Measurements from ENCODE around the gene SNX5. TPM values are rescaled to one million over a fixed set of nuclear protein-coding genes. Genes with fewer than 3 reads are reported as not detected.

Gene SNX5
- total RNA-seq, 1 donor from 2014 or later, result 82.5 TPM

DNA sequence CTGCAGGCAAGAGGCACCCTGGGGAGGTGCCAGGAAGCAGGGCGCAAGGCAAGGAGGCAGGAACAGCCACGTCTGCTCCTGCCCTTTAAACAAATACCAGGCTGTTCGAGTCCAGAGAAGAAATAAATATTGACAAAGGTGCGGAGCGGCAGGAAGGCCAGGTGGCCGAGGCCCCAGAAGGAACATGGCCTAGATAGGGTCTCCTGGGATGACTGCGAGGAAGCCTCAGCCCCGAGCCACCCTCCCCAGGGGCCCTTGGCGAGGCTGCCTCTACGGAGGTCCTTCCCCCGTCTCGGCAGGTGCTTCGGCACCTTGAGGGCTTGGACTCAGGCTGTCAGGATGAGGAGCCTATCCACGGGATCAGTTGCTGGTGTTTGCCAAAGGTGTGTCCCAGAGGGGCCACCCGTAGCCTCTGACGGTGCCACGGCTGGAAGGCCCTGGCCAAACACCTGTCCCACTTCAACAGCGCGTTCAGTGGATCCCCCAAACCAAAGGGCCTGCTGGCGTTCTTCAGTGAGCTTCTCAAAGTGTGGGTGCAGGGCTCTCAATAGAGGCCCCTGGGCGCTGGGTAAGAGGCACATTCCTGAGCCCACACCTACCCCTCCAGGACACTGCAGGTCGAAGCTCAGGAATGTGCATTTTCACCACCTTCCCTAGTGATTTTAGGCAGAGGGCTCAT lies 39.8 kb downstream of the SNX5 start:
- Mint-ChIP-seq H3K4me3 (ENCODE audit: unreplicated experiment) (no peak overlapping the region), H3K36me3 (ENCODE audit: low read depth) (peaks cover 4% of the 10 kb centered on the region), H3K9me3 (ENCODE audit: low read depth) (peaks cover 3% of the 10 kb centered on the region), H3K27ac (ENCODE audit: unreplicated experiment) (peak overlapping the region; percentile 41), H3K27me3 (ENCODE audit: low read depth) (no peaks in the 10 kb centered on the region), H3K4me1 (ENCODE audit: low read depth) (peaks cover 38% of the 10 kb centered on the region)
- DNase-seq (ENCODE audit: low spot score), result no peak
- TF ChIP-seq, protein P1, sequence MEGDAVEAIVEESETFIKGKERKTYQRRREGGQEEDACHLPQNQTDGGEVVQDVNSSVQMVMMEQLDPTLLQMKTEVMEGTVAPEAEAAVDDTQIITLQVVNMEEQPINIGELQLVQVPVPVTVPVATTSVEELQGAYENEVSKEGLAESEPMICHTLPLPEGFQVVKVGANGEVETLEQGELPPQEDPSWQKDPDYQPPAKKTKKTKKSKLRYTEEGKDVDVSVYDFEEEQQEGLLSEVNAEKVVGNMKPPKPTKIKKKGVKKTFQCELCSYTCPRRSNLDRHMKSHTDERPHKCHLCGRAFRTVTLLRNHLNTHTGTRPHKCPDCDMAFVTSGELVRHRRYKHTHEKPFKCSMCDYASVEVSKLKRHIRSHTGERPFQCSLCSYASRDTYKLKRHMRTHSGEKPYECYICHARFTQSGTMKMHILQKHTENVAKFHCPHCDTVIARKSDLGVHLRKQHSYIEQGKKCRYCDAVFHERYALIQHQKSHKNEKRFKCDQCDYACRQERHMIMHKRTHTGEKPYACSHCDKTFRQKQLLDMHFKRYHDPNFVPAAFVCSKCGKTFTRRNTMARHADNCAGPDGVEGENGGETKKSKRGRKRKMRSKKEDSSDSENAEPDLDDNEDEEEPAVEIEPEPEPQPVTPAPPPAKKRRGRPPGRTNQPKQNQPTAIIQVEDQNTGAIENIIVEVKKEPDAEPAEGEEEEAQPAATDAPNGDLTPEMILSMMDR (IDR thresholded peaks at IDR 0.05), result no peak

DNA sequence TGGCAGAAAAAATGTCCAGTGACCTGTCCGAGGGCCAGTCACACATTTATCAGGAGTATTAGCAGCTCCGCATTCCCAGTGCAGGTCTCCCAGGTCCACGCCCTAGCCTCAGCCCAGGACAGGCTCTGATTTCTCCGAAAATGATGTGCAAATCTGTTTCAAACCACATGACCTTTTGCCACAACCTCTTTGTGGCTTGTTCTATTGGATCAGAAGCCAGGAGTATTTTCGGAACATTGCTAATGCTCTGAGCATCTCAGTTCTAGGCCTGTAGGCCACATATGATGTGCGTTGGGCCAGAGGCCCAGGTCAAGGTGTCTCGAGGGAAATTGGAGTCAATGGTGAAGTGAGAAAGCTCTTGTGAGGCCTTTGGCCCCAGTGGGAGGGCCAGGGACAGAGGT lies 40.4 kb downstream of the SNX5 start:
- TF ChIP-seq, protein P1 (IDR thresholded peaks at IDR 0.05), result no peak
- Mint-ChIP-seq H3K4me1 (ENCODE audit: low read depth) (peaks cover 32% of the 10 kb centered on the region), H3K27me3 (ENCODE audit: low read depth) (no peaks in the 10 kb centered on the region), H3K27ac (ENCODE audit: unreplicated experiment) (peak overlapping the region; percentile 41), H3K4me3 (ENCODE audit: unreplicated experiment) (no peak overlapping the region), H3K36me3 (ENCODE audit: low read depth) (peaks cover 4% of the 10 kb centered on the region), H3K9me3 (ENCODE audit: low read depth) (peaks cover 3% of the 10 kb centered on the region)
- no peak for DNase-seq (ENCODE audit: low spot score)

DNA sequence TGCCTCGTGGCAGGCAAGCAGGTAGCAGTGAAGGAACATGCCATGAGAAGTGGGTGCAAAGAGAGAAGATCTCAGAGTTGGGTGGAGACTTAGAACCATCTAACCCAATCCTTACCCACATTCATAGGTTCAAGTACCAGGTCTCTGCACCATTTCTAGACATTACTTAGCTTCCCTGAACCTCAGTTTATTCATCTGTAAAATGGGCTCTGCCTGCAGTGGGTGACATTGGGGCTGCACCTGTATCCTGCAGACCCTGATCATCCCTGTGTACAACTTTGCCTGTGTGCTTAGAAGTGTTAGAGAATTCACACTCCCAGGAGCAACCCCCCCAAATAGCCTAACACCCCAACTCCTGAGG lies 42.7 kb downstream of the SNX5 start:
- H3K4me1 Mint-ChIP-seq (ENCODE audit: low read depth), result peaks cover 26% of the 10 kb centered on the region
- TF ChIP-seq, protein P1 (IDR thresholded peaks at IDR 0.05), result no peak
- no peak overlapping the region for H3K4me3 Mint-ChIP-seq (ENCODE audit: unreplicated experiment)
- no peak overlapping the region for H3K27ac Mint-ChIP-seq (ENCODE audit: unreplicated experiment)
- no peaks in the 10 kb centered on the region for H3K27me3 Mint-ChIP-seq (ENCODE audit: low read depth)
- no peaks in the 10 kb centered on the region for H3K36me3 Mint-ChIP-seq (ENCODE audit: low read depth)
- no peaks in the 10 kb centered on the region for H3K9me3 Mint-ChIP-seq (ENCODE audit: low read depth)
- DNase-seq (ENCODE audit: low spot score), result no peak

DNA sequence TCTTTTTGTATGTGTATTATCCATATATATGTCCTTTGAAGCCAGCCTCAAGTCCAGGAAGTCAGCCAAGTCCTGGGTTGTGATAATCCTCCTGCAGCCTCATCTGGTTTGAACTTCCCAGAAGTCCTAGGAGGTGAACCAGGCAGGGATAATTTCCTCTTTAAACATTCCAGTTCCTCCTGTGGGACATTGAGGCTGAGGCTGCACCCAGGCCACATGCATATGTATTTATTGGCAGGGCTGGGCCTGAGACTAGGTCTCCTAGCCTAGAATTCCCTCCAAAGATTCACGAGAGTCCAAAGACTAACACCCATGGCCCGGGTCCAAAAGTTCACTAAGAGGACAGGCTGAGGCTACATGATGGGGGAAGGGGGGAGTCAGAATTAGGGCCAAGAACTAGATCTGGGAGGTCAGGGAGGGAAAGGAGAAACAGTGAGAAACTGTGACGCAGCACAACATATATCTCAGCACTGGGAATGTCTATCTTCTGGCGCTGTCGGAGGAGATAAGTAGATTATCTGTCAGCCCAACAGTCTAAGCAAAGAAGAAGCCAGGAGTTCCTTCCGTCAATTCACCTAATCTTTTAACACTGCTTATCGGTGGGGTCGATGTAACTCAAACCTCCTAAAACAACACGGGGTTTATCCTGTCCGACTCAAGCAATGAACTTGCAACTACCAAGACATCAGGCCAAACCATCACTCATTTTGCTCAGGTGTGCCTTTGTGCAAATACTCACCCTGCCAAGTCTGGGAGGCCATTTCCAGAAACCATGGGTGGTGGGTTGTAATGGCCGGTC lies 43.3 kb downstream of the SNX5 start:
- DNase-seq (ENCODE audit: low spot score), result no peak
- H3K27ac Mint-ChIP-seq (ENCODE audit: unreplicated experiment), result no peak overlapping the region
- TF ChIP-seq, protein P1 (IDR thresholded peaks at IDR 0.05), result no peak
- H3K36me3 Mint-ChIP-seq (ENCODE audit: low read depth), result no peaks in the 10 kb centered on the region
- no peak overlapping the region for H3K4me3 Mint-ChIP-seq (ENCODE audit: unreplicated experiment)
- H3K27me3 Mint-ChIP-seq (ENCODE audit: low read depth), result no peaks in the 10 kb centered on the region
- peaks cover 26% of the 10 kb centered on the region for H3K4me1 Mint-ChIP-seq (ENCODE audit: low read depth)
- H3K9me3 Mint-ChIP-seq (ENCODE audit: low read depth), result no peaks in the 10 kb centered on the region

DNA sequence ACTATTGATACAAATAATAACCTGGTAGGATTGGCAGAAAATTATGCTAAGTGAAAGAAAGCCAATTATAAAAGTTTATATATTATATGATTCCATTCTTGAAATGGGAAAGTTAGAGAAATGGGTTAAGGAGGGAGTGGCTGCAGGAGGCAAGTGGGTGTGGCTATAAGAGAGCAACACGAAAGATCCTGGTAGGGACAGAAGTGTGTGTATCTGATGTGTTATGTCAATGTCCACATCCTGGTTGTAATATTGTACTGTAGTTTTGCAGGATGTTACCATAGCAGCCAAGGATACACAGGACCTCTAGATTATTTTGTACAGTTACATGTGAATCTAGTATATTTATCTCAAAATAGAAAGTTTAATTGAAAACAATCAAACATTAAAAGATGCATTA lies 46.8 kb downstream of the SNX5 start:
- Mint-ChIP-seq H3K4me3 (ENCODE audit: unreplicated experiment) (no peak overlapping the region), H3K4me1 (ENCODE audit: low read depth) (peaks cover 15% of the 10 kb centered on the region), H3K27me3 (ENCODE audit: low read depth) (no peaks in the 10 kb centered on the region), H3K9me3 (ENCODE audit: low read depth) (no peaks in the 10 kb centered on the region), H3K27ac (ENCODE audit: unreplicated experiment) (no peak overlapping the region), H3K36me3 (ENCODE audit: low read depth) (no peaks in the 10 kb centered on the region)
- TF ChIP-seq, protein P1 (IDR thresholded peaks at IDR 0.05), result no peak
- no peak for DNase-seq (ENCODE audit: low spot score)

All from chondrocyte (in vitro differentiated cells).